GM21390 (cell line): Measurements from ENCODE around the gene ARL6IP1.
"Not testable (repeated sequence)": the region's sequence is repeated elsewhere in the genome, so short reads cannot be mapped to it uniquely, and the experiment has no call there.

ENCODE experiments used
- ATAC-seq: cut with Tn5 transposase; IDR thresholded peaks from one replicate; pipeline ENCODE4 v1.9.1; 2021; ENCODE audit not compliant: unreplicated experiment

Gene ARL6IP1

DNA sequence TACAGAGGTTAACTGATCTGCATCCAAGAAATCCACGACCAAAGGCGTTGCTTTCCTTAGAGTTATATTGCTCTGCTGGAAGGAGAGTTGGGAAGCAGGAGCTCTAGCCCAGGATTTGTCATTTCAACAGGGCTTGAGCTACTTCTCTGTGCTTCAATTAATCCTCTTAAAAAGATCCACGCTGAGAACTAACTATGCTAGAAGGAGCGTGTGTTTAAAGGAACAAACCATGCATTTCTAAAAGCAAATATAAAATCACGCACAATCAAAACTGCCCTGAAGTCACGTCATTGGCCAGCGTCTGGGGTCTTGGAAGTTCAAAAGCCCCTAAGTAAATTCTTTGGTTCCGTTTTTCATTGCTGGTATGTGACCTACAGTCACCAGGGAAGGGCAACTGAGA, 1.1 kb downstream of the ARL6IP1 start:
- ATAC-seq, result no peak

DNA sequence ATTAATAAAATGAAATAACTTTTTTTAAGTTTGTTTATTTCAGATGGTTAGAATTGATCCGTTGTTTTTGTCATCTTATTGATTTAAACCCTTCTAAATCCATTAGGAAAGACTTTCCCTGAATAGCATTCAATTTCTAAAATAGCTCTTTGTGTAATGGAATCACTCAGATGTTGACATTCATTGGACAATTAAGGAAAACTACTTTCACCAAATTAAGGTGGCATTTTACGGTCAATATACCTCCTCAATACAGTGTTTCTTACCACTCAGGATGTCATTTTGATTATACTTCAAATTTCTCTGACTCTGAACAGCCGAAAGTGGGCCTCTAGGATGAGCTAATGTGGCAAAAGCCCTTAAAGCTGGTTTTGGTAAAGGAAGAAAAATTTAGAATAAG, 1.8 kb downstream of the ARL6IP1 start:
- no peak for ATAC-seq

DNA sequence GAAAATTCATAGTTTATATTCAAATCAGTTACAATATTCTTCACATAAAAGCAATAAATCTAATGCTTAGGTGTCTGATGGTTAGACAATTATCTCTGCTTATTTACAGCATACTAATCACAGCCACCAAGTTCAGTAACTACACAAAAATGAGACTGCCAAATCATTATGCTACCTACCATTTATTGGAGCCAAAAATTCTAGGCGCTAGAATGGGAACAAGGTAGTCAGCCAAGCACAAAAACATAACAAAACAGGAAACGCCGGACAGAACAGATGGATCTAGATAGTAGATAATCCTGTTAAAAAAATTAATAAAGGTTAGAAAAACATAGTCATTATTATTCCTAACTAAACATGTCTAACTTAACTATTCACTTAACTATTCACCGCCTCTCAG, 3.6 kb downstream of the ARL6IP1 start:
- ATAC-seq, result no peak

DNA sequence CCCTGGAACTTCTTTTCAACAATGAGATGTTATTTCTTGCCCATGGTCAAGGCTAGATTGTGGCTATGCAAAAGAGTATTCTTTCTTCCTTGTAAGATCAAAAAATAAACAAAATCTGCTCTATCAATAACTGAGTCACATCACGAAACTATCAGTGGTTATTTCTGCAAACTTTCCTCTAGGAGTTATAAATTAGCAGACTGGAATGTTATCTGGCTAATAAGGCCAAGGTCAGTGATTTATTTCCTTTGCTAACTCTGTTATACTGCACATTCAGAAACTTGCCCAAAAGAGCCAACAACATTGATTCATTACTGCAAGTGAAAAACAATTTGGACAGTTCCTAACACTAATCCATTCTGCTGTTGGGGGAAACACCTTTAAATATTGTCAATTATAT, 5.0 kb downstream of the ARL6IP1 start:
- ATAC-seq, result no peak

DNA sequence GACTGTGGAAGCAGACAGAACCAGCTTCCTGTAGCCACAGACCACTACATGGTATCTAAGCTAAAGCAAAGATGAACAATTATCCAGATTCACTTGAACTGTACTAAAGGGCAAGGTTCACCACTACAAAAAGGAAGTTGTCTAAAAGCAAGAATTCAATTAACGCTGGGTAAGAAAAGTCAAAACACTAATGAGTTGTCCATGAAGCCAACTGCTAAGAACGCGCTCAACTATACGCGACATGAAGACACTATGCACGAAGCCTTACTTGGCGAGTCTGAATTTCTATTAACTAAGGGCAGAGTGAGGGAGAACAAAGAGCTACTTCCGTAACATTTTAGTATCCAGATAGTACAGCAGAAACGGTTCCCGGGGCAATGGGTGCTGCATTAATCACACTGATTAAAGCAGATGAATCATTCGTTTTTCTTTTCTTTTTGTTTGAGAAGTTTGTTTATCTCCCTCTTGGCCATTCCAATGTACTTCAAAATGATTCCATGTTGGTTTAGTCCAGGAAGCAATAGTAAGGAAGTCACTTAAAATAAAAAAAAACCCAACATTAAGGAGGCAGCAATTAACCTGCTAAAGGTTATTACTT, 8.4 kb downstream of the ARL6IP1 start:
- ATAC-seq, result no peak

DNA sequence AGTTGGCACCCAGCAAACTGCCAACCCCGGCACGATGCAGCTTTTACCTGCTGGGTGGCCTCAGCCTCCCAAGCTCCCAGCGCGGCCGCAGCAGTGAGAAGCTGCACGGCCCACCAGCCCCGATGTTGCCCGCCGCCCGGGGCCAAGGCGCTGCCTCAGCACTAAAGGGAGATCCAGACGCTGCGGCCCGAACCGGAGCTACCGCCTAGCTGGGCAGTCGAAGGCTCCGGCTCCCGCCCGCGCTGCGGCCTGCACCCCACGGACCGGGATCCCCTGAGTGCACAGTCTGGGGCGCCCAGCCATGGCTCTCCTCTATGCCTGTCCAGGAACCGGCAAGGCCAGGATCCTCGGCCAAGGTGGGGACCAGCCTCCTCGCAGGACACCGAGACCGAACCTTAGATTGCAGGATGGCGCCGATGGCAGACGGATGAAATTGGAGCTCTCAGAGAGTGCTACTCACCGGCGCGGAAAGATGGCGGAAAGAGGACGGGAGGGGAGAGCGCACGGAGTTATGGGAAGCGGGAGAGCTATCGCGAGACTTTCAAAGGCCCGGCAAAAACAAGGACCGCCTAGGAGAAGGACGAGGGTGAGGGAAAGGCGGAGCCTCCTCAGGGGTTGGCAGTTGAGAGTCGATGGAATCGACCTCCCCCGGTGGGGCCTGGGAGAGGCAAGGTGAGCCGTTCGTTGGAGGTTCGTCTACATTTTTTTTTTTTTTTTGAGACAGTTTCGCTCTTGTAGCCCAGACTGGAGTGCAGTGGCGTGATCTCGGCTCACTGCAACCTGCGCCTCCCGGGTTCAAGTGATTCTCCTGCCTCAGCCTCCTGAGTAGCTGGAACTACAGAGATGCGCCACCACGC, 11.3 kb downstream of the ARL6IP1 start, which contains the start of gene RPS15A:
Gene RPS15A, minus strand, starts transcription at position 485 of the 857 bp plus-strand sequence. CDS start 1,221 bp downstream, outside the sequence.
- ATAC-seq, result peak; percentile 80

DNA sequence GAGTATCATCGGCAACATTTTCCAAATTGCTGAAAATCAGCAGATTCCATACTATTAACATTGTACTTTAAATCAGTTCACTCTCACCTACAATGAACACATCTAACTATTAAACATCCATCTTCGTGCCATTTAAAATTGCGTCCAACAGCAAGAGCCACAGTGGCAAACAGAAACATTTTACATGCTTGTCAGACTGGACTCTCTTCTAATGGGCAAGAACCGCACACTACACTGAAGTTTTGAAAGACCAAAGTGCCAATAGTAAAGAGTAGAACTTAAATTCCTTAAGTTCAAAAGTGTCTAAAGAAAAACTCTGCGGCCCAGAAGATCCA, 11.9 kb downstream of the ARL6IP1 start:
- no peak for ATAC-seq

DNA sequence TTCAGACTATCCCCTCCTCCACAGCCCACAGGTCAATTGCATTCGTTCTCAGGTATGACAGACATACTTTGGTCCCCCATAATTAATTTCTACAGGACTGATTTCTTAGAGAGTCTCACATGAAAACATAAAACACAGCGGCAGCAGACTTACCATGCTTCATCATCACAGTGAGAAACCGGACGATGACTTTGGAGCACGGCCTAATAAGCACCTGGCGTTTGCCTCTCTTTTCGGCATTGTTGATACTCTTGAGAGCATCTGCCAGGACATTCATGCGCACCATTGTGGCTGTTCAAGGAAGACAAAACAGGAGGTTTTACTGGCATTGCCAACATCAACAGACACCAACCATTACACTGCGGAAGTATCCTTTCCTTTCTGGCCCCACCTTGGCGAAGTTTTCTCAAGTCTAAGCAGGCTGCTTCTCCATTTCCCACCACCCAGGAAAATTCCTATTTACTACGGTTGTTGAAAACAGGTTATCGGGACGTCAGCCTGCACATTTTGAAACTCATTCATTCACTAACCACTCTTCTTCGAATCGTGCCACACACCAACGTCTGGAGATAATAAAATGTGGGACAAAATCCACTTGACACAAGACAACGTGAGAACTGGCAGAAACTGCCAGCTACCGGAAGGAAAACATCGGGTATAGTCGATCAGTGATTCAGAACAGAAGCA, 12.4 kb downstream of the ARL6IP1 start:
- no peak for ATAC-seq

DNA sequence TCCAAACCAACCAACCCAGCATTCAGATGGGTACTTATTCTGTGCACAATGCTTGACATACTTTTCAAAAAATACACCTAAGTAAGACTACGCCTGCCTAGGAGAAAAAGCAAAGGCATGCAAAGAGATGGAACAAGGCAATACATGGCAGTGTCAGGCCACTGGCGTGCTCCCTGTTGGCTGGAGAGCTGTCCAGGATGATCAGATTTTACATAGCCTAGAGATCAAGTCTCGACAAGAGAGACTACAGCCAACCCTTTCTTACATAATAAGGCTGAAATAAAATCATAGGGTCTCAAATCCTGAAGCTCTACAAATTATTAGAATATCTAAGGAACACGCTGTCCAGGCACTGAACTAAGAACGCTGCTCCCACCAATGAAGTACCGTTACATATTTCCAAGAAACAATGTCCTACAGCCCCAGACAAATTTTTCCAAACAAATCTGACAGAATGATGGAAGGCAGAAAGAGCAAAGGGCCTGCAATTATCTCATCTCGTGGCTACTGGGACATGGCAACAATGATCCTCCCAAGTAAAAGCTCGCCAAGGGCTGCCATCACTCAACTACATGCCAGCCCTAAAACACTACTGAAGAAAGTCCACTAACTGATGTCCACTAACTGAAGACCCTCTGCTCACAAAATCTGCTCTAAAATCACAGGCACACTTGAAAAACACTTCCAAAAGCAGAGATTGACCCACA, 16.3 kb downstream of the ARL6IP1 start:
- ATAC-seq, result no peak

DNA sequence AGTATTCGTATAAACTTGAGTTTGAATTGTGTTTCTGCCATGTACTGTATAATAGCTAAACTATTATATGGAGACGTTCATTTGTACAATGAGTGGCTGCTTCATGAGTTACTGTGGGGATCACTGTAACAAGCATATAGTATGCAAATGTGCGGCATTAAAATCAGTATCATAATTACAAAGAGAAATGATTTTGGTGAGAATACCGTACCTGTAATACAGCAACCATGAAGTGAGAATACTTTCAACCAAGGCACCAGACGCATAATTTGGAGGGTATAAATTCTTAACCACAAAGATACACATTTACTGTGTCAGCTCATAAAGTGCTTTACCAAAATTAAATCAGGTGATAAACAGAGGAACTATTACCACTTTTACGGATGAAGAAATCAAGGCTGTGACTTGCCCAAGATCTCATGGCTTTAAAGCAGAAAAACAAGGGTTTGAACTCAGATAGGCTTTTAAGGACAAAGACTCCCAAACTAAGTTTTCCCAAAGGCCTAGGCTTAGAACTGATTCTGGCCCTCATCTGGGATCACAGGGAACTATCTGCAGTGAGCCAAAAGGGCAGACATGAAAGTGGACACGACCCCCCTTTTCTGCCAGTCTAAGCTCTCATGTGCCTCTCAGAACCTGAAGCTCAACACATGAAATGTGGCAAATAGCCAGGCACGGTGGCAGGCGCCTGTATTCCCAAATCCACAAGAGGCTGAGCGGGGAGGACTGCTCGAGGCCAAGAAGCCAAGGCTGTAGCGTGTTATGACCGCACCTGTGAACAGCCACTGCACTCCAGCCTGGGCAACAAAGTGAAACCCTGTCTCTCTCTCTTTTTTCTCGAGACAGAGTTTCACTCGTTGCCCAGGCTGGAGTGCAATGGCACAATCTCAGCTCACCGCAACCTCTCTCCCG, 17.7 kb downstream of the ARL6IP1 start:
- no peak for ATAC-seq

DNA sequence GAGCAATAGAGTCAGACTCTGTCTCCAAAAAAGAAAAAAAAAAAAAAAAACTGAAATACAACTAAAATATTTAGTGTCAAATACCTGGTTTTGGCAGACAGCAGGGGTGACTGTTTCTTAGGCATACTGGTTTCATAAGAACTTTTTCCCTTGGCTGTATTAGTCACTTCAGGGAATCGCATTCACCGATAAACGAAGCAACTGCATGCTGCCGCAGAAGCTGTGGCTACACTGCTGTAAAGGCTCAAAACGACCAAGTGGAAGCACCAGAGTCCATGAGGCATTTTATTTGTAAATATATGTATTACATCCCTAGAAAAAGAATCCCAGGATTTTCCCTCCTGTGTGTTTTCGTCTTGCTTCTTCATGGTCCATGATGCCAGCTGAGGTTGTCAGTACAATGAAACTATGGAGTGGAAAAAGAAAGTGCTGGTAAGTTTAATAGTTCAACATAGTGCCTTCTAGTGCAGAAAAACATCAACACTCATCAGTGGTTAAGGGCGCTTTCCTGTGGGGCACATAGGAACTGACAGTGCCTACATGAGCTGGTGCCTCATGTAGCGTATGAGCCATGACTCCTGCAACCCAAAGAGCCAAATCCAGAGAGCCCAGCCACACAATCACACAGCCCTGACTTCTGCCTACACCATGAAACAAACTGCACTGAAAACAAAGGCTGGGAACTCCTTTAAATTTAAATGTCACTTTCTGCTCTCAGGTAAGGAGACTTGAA, 18.5 kb downstream of the ARL6IP1 start:
- ATAC-seq, result no peak

DNA sequence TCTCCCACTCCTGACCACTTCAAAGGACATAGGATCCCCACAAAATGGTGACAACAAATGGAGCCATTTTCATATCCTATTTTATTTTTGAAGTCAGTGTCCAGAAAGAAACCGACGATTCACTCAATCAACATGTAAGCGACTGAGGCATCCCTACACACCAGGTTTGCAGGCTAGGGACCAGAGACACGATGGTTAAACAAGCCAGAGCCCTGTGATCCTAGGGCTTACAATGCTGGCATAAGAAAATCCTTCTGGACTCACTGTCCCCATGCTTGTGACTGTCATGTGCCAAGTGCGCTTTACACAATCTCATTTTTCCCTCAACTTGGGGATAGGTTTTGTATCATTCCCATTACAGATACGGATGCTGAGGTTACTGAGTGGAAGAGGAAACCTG, 20.1 kb downstream of the ARL6IP1 start:
- not testable (repeated sequence) for ATAC-seq

DNA sequence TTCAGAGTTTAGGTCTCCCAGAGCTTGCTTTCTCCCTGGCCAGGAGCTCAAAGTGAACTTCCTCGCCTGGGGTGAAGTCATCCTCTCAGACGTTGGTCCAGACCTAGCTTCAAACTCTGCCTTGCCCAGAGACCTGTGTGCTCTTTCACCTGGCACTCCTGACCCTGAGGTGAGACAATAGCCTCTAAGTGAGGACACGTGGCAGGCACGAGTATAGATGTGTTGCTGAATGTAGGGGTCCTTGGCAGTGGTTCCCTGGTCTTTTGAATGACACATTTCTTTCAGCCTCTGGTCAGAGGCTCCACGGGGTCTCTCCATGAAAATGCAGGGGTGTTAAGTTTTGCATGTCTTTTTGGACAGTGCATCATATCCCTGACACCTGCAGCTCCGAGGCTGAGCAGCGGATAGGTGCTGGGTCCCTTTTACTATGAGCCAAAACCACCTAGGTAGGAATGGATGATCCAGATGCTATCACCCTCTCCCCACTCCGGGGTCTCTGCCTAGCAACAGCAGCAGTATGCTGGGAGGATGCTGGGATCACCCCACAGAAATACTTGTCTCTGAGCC, 20.8 kb downstream of the ARL6IP1 start:
- ATAC-seq, result not testable (repeated sequence)

DNA sequence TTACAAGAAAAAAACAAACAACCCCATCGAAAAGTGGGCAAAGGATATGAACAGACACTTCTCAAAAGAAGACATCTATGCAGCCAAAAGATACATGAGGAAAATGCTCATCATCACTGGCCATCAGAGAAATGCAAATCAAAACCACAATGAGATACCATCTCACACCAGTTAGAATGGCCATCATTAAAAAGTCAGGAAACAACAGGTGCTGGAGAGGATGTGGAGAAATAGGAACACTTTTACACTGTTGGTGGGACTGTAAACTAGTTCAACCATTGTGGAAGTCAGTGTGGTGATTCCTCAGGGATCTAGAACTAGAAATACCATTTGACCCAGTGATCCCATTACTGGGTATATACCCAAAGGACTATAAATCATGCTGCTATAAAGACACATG, 23.7 kb downstream of the ARL6IP1 start:
- not testable (repeated sequence) for ATAC-seq

DNA sequence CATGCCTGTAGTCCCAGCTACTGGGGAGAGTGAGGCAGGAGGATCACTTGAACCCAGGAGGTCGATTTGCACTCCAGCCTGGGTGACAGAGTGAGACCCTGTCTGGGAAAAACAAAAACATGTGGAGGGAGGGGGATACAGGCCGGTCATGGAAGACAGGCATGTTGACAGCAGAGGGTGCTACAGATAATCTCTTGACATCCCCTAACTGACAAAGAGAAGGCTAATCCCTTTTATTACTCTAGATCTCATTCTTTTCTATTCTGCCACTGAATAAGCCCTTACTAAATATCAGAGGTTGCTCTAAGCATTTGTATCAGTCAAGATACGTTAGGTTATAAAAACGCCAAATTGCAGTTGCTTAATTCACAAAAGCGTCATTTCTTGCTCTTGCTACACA, 25.0 kb downstream of the ARL6IP1 start:
- ATAC-seq, result not testable (repeated sequence)

DNA sequence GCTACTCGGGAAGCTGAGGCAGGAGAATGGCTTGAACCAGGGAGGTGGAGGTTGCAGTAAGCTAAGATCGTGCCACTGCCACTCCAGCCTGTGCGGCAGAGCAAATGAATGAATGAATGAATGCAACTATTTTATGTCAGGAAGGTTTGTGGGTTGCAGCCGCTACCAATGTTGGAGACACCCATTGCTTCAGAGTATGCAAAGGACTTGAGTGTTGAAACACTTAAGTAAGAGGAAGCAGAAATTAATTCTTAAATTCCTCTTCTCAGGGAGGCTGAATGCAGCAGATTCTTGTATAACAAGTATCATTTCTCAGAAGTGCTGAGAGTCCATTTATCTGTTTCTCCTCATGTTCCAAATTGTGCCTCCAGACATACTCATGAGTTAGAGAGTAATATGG, 26.7 kb downstream of the ARL6IP1 start:
- not testable (repeated sequence) for ATAC-seq

DNA sequence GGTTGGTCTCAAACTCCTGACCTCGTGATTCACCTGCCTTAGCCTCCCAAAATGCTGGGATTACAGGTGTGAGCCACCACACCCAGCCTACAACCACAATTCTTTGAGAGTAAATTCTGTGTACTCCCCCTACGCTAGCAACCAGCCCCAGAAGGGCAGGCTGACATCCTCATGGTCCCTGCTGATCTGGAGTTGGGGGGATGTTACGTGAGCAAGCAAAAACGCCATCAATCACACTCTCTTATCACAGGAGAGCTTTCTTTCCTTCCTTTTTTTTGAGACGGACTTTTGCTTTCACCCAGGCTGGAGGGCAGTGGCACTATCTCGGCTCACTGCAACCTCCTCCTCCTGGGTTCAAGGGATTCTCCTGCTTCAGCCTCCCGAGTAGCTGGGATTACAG, 29.2 kb downstream of the ARL6IP1 start:
- ATAC-seq, result not testable (repeated sequence)

DNA sequence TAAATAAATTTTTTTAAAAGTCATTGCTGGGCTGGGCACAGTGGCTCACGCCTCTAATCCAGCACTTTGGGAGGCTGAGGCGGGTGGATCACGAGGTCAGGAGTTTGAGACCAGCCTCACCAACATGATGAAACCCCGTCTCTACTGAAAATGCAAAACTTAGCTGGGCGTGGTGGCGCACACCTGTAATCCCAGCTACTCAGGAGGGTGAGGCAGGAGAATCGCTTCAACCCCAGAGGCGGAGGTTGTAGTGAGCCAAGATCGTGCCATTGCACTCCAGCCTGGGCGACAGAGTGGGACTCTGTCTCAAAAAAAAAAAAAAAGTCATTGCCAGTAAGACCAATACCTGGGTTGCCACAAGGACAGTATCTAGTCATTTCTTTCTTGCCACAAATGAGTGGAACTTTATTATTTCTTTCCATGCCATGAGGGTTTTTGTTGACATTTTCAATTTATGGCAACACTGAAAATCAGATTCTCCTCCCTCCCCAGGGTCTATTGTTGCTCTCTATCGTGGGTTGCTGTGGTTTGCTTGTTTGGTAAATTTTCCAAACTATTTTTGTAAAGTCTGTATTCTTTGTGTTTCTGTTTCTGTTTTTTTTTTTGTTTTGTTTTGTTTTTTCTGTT, 30.9 kb downstream of the ARL6IP1 start:
- ATAC-seq, result not testable (repeated sequence)

DNA sequence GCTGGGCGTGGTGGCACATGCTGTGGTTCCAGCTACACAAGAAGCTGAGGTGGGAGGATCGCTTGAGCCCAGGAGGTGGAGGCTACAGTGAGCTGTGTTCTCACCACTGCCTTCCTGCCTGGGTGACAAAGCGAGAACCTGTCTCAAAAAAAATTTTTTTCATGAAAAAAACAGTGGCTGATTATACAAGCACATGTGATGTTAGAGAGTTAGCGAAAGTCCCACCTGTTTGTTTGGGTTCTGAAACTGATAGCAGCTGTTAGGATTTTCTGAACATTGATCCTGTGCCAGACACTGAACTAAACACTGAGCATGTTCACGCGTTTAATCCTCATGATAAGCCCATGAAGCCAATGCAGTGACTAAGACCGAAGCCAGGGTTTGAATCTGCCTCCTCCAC, 34.1 kb downstream of the ARL6IP1 start:
- ATAC-seq, result peak; percentile 63
